T-helper 17 cell (primary cell): Measurements from ENCODE around the gene LDHAL6A. TPM values are rescaled to one million over a fixed set of nuclear protein-coding genes. Genes with fewer than 3 reads are reported as not detected.

Experiments
- ATAC-seq: fragments of 150-1000 bp; cut with Tn5 transposase; 2 replicates; pipeline ENCODE4 v1.10.0; 2021; ENCODE audit warnings: mild to moderate bottlenecking, moderate library complexity
- DNase-seq, 3 donors: peaks; one replicate each; pipeline versions ENCODE4 v3.0.0 to v3.0.0-alpha.2; 2020 to 2021
- H3K9me3 ChIP-seq: one replicate; pipeline ENCODE4 v1.7.0; 2013; ENCODE audit warnings: low read length, mild to moderate bottlenecking; ENCODE audit not compliant: control insufficient read depth, poor library complexity, severe bottlenecking
- H3K27ac Mint-ChIP-seq: one replicate; pipeline ENCODE4 v1.8.0; 2022; ENCODE audit warnings: mild to moderate bottlenecking, moderate library complexity, mixed read lengths
- H3K27me3 Mint-ChIP-seq: one replicate; pipeline ENCODE4 v1.8.0; 2022; ENCODE audit warnings: mixed read lengths
- H3K36me3 Mint-ChIP-seq: one replicate; pipeline ENCODE4 v1.8.0; 2022; ENCODE audit warnings: low read depth, mixed read lengths
- H3K4me1 Mint-ChIP-seq: one replicate; pipeline ENCODE4 v1.8.0; 2022; ENCODE audit warnings: mild to moderate bottlenecking, mixed read lengths
- H3K4me3 Mint-ChIP-seq: one replicate; pipeline ENCODE4 v1.8.0; 2022; ENCODE audit warnings: mild to moderate bottlenecking, moderate library complexity, mixed read lengths
- total RNA-seq, 4 donors: library from RNA in 2 of 4; stranded (reverse) in 2 of 4; gene quantifications; one replicate each; pipeline ENCODE4 v1.2.3 and lab custom pipeline; 2022 to 2026

LDHAL6A gene
- total RNA-seq, 2 donors from 2014 or later, result not detected

- H3K27me3 Mint-ChIP-seq, result no peaks in the 10 kb centered on the region
- no peak overlapping the region for H3K4me3 Mint-ChIP-seq
- DNase-seq (no peak), ATAC-seq (no peak)
- H3K4me1 Mint-ChIP-seq, result no peaks in the 10 kb centered on the region
- no peak overlapping the region for H3K27ac Mint-ChIP-seq
- H3K9me3 ChIP-seq, result no peaks in the 10 kb centered on the region
- no peaks in the 10 kb centered on the region for H3K36me3 Mint-ChIP-seq
Measured at GRCh38 chr11:18463439-18463838, 7.8 kb downstream of the LDHAL6A start.

- Mint-ChIP-seq H3K36me3 (no peaks in the 10 kb centered on the region), H3K4me1 (no peaks in the 10 kb centered on the region), H3K27me3 (no peaks in the 10 kb centered on the region), H3K27ac (peak overlapping the region; percentile 37), H3K4me3 (no peak overlapping the region)
- DNase-seq (no peak), ATAC-seq (no peak)
- H3K9me3 ChIP-seq, result no peaks in the 10 kb centered on the region
Measured at GRCh38 chr11:18466402-18466801, 10.7 kb downstream of the LDHAL6A start.

- DNase-seq (no peak), ATAC-seq (no peak)
Measured at GRCh38 chr11:18468059-18468458, 12.4 kb downstream of the LDHAL6A start.

GRCh38 chr11:18468961-18469360, 13.3 kb downstream of the LDHAL6A start:
- no peaks in the 10 kb centered on the region for H3K27me3 Mint-ChIP-seq
- H3K4me3 Mint-ChIP-seq, result no peak overlapping the region
- no peaks in the 10 kb centered on the region for H3K4me1 Mint-ChIP-seq
- ATAC-seq (no peak), DNase-seq (no peak)
- H3K27ac Mint-ChIP-seq, result no peak overlapping the region
- no peaks in the 10 kb centered on the region for H3K9me3 ChIP-seq
- H3K36me3 Mint-ChIP-seq, result no peaks in the 10 kb centered on the region

More at GRCh38 chr11:18468059-18468458, 12.4 kb downstream of the LDHAL6A start:
- no peak overlapping the region for H3K4me3 Mint-ChIP-seq
- no peak overlapping the region for H3K27ac Mint-ChIP-seq
- no peaks in the 10 kb centered on the region for H3K27me3 Mint-ChIP-seq
- H3K4me1 Mint-ChIP-seq, result no peaks in the 10 kb centered on the region
- no peaks in the 10 kb centered on the region for H3K9me3 ChIP-seq
- H3K36me3 Mint-ChIP-seq, result no peaks in the 10 kb centered on the region

GRCh38 chr11:18471995-18472394, 16.3 kb downstream of the LDHAL6A start:
- no peak for ATAC-seq
- H3K27me3 Mint-ChIP-seq, result no peaks in the 10 kb centered on the region

GRCh38 chr11:18472587-18472986, 16.9 kb downstream of the LDHAL6A start:
- no peaks in the 10 kb centered on the region for H3K27me3 Mint-ChIP-seq
- no peaks in the 10 kb centered on the region for H3K9me3 ChIP-seq
- ATAC-seq, result no peak
- no peak overlapping the region for H3K4me3 Mint-ChIP-seq
- H3K36me3 Mint-ChIP-seq, result no peaks in the 10 kb centered on the region
- peaks cover under 1% of the 10 kb centered on the region for H3K4me1 Mint-ChIP-seq
- no peak overlapping the region for H3K27ac Mint-ChIP-seq
- DNase-seq, result no peak

More at GRCh38 chr11:18471995-18472394, 16.3 kb downstream of the LDHAL6A start:
- DNase-seq, result no peak
- no peaks in the 10 kb centered on the region for H3K4me1 Mint-ChIP-seq
- H3K4me3 Mint-ChIP-seq, result no peak overlapping the region
- H3K36me3 Mint-ChIP-seq, result no peaks in the 10 kb centered on the region
- H3K27ac Mint-ChIP-seq, result no peak overlapping the region
- no peaks in the 10 kb centered on the region for H3K9me3 ChIP-seq

- H3K4me1 Mint-ChIP-seq, result peaks cover 2% of the 10 kb centered on the region
- H3K9me3 ChIP-seq, result no peaks in the 10 kb centered on the region
- ATAC-seq, result no peak
- H3K27me3 Mint-ChIP-seq, result no peaks in the 10 kb centered on the region
- H3K27ac Mint-ChIP-seq, result no peak overlapping the region
- DNase-seq, result no peak
- H3K36me3 Mint-ChIP-seq, result peaks cover 10% of the 10 kb centered on the region
- H3K4me3 Mint-ChIP-seq, result no peak overlapping the region
Measured at GRCh38 chr11:18479063-18479462, 23.4 kb downstream of the LDHAL6A start.

- Mint-ChIP-seq H3K36me3 (peaks cover 11% of the 10 kb centered on the region), H3K4me1 (peaks cover 7% of the 10 kb centered on the region), H3K27ac (peak overlapping the region; percentile 66), H3K27me3 (no peaks in the 10 kb centered on the region), H3K4me3 (no peak overlapping the region)
- no peaks in the 10 kb centered on the region for H3K9me3 ChIP-seq
- no peak for DNase-seq
- peak; percentile 62 for ATAC-seq
Measured at GRCh38 chr11:18485913-18486528, 30.4 kb downstream of the LDHAL6A start.

GRCh38 chr11:18490319-18490718, 34.7 kb downstream of the LDHAL6A start:
- ATAC-seq (no peak), DNase-seq (no peak)
- Mint-ChIP-seq H3K36me3 (peaks cover 2% of the 10 kb centered on the region), H3K27ac (peak overlapping the region; percentile 4), H3K4me1 (peaks cover 10% of the 10 kb centered on the region), H3K4me3 (no peak overlapping the region), H3K27me3 (no peaks in the 10 kb centered on the region)
- no peaks in the 10 kb centered on the region for H3K9me3 ChIP-seq

GRCh38 chr11:18490736-18491485, 35.3 kb downstream of the LDHAL6A start:
- DNase-seq (no peak), ATAC-seq (no peak)
- Mint-ChIP-seq H3K27ac (no peak overlapping the region), H3K27me3 (no peaks in the 10 kb centered on the region), H3K4me3 (no peak overlapping the region), H3K36me3 (peaks cover 2% of the 10 kb centered on the region), H3K4me1 (peaks cover 14% of the 10 kb centered on the region)
- H3K9me3 ChIP-seq, result no peaks in the 10 kb centered on the region

- DNase-seq (no peak), ATAC-seq (no peak)
- Mint-ChIP-seq H3K4me3 (no peak overlapping the region), H3K27me3 (no peaks in the 10 kb centered on the region), H3K4me1 (peaks cover 11% of the 10 kb centered on the region), H3K27ac (no peak overlapping the region), H3K36me3 (peaks cover 2% of the 10 kb centered on the region)
- no peaks in the 10 kb centered on the region for H3K9me3 ChIP-seq
Measured at GRCh38 chr11:18491924-18492323, 36.3 kb downstream of the LDHAL6A start.

GRCh38 chr11:18492888-18493287, 37.2 kb downstream of the LDHAL6A start:
- H3K4me1 Mint-ChIP-seq, result peaks cover 11% of the 10 kb centered on the region
- H3K27me3 Mint-ChIP-seq, result no peaks in the 10 kb centered on the region
- no peak for DNase-seq
- ATAC-seq, result no peak
- peaks cover 2% of the 10 kb centered on the region for H3K36me3 Mint-ChIP-seq
- H3K4me3 Mint-ChIP-seq, result no peak overlapping the region
- no peak overlapping the region for H3K27ac Mint-ChIP-seq
- no peaks in the 10 kb centered on the region for H3K9me3 ChIP-seq

GRCh38 chr11:18493310-18493709, 37.7 kb downstream of the LDHAL6A start:
- Mint-ChIP-seq H3K36me3 (peaks cover 6% of the 10 kb centered on the region), H3K27me3 (no peaks in the 10 kb centered on the region), H3K4me3 (no peak overlapping the region), H3K27ac (no peak overlapping the region), H3K4me1 (peaks cover 12% of the 10 kb centered on the region)
- no peaks in the 10 kb centered on the region for H3K9me3 ChIP-seq
- DNase-seq (no peak), ATAC-seq (no peak)

GRCh38 chr11:18495271-18495670, 39.6 kb downstream of the LDHAL6A start:
- no peak for ATAC-seq
- Mint-ChIP-seq H3K27ac (peak overlapping the region; percentile 16), H3K4me1 (peaks cover 22% of the 10 kb centered on the region)

More at GRCh38 chr11:18495271-18495670, 39.6 kb downstream of the LDHAL6A start:
- Mint-ChIP-seq H3K4me3 (no peak overlapping the region), H3K36me3 (peaks cover 14% of the 10 kb centered on the region), H3K27me3 (no peaks in the 10 kb centered on the region)
- DNase-seq, result no peak
- no peaks in the 10 kb centered on the region for H3K9me3 ChIP-seq
